Measurements from ENCODE around the gene UCK2.

The UCK2 gene

DNA sequence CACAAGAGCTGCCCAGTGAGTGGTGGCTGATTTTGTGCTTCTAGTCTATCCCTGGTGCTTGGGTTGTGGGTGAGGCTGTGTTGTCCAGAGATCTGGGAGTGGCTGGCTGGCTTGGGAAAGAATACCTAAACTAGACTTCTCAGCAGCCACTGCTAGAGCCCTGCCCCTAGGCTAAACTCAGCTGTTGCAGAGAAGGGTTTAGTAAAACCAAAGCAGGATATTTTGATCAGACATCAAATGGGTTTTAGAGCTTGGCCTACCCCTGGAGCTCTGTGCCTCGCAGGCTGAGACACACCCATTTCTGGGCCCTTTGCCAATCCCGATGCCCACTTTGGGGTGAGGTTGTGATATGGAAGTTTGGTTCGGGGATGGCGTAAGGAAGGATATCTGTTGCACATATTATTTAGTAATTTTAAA lies 88.5 kb downstream of the UCK2 start:
- no peak overlapping the region for H3K4me3 ChIP-seq (ENCODE audit: control insufficient read depth, low read depth, low read length)
- DNase-seq (ENCODE audit: low read depth), result no peak
- TF ChIP-seq, protein P1, sequence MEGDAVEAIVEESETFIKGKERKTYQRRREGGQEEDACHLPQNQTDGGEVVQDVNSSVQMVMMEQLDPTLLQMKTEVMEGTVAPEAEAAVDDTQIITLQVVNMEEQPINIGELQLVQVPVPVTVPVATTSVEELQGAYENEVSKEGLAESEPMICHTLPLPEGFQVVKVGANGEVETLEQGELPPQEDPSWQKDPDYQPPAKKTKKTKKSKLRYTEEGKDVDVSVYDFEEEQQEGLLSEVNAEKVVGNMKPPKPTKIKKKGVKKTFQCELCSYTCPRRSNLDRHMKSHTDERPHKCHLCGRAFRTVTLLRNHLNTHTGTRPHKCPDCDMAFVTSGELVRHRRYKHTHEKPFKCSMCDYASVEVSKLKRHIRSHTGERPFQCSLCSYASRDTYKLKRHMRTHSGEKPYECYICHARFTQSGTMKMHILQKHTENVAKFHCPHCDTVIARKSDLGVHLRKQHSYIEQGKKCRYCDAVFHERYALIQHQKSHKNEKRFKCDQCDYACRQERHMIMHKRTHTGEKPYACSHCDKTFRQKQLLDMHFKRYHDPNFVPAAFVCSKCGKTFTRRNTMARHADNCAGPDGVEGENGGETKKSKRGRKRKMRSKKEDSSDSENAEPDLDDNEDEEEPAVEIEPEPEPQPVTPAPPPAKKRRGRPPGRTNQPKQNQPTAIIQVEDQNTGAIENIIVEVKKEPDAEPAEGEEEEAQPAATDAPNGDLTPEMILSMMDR (conservative IDR thresholded peaks at IDR 0.05; ENCODE audit: control insufficient read depth, insufficient read depth, low read depth, low read length), result no peak

DNA sequence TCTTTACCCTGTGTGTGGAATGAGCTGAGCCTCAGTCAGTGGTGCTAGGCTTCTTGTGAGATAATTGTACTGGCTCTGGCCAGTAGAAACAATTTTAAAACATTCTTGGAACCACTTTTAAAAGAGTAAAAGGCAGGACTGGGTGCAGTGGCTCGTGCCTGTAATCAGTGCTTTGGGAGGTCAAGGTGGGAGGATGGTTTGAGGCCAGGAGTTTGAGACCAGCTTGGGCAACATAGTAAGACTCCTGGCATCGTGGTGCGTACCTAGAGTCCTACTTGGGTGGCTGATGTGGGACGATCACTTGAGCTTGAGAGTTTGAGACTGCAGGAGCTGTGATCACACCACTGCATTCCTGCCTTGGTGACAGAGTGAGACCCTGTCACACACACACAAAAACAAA lies 89.8 kb downstream of the UCK2 start:
- no peak overlapping the region for H3K4me3 ChIP-seq (ENCODE audit: control insufficient read depth, low read depth, low read length)
- TF ChIP-seq, protein P1 (conservative IDR thresholded peaks at IDR 0.05; ENCODE audit: control insufficient read depth, insufficient read depth, low read depth, low read length), result no peak
- DNase-seq (ENCODE audit: low read depth), result no peak

DNA sequence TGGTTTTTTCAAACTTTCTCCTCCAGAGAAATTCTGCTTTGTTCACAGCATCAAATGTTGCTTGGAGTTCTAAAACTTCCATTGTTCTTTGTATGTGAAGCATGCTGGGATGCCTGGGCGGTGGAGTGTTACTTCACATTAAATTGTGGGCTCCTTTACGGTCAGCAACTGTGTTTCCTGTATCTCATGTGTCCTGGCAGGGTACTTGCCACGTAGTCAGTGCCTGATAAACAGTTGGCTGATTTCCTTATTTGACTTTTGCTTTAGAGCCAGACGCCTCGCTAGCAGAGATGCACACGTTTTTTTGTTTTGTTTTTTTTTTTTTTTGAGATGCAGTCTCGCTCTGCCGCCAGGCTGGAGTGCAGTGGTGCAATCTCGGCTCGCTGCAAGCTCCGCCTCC lies 96.7 kb downstream of the UCK2 start:
- H3K4me3 ChIP-seq (ENCODE audit: control insufficient read depth, low read depth, low read length), result no peak overlapping the region
- TF ChIP-seq, protein P1 (conservative IDR thresholded peaks at IDR 0.05; ENCODE audit: control insufficient read depth, insufficient read depth, low read depth, low read length), result no peak
- DNase-seq (ENCODE audit: low read depth), result no peak

DNA sequence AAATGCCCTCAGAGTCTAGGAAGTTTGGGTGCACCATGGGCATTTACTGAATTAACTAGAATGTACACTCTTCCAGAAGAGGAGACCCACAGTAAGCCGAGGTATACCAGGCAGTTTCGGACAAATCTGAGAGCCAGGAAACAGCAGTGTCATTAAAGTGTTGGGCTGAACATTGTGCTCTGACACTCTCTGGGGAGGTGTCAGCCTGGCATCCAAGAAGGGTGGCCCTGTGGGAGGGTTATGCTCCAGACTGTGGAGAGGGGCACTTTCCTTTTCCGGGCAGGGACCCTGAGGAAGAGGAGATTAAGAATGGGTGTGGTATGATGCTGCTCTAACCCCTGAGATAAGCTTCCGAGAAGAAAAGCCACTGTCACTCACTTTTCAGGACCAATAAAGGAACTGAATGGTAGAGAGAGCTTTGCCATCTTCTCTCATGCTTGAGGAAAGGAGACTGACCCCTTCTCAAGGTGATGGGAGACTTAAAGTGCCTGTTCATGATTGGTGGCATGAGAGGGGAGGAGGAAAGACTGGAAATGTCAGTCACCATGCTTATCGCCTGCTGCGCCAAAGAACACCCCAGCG lies 98.2 kb downstream of the UCK2 start:
- TF ChIP-seq, protein P1 (conservative IDR thresholded peaks at IDR 0.05; ENCODE audit: control insufficient read depth, insufficient read depth, low read depth, low read length), result no peak
- DNase-seq (ENCODE audit: low read depth), result no peak
- H3K4me3 ChIP-seq (ENCODE audit: control insufficient read depth, low read depth, low read length), result no peak overlapping the region

DNA sequence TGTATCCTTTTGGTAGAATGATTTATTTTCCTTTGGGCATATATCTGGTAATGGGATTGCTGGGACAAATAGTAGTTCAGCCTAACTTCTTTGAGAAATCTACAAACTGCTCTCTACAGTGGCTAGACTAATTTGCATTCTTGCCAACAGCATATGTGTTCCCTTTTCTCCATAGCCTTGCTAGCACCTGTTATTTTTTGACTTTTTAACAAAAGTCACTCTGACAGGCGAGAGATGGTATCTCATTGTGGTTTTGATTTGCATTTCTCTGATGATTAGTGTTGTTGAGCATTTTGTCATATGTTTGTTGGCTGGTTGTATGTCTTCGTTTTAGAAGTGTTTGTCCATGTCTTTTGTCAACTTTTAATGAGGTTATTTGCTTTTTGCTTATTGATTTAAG lies 99.8 kb downstream of the UCK2 start:
- TF ChIP-seq, protein P1 (conservative IDR thresholded peaks at IDR 0.05; ENCODE audit: control insufficient read depth, insufficient read depth, low read depth, low read length), result no peak
- no peak overlapping the region for H3K4me3 ChIP-seq (ENCODE audit: control insufficient read depth, low read depth, low read length)
- DNase-seq (ENCODE audit: low read depth), result no peak

DNA sequence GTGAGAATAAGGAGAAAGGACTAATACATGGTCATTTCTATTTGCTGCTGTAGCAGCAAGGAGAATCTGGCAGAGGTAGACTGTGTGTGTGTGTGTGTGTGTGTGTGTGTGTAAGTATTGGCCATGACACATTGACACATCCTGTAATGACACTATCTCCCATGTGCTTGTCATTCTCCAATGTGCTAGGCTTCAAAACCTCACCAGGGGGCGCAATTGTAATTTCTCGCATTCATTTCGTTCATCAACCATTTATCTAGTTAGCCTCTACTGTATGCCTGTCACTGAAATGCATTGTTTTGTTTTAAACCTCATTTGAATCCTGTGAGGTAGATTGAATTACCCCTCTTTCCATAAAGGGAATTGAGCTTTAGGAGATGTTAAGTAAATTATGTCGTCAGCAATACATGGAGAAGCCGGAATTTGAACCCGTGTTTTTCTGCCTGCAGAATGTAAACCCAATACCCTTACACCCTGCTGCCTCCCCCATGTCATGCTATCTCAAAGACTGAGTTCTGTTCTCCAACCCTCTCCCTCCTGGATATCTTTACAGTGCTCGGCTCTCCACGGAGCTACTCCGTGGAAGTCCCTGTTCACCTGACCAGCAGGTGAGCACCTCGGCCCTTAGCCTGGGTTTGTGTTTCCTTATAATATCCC lies 100.8 kb downstream of the UCK2 start:
- DNase-seq (ENCODE audit: low read depth), result peak; percentile 77
- H3K4me3 ChIP-seq (ENCODE audit: control insufficient read depth, low read depth, low read length), result no peak overlapping the region
- TF ChIP-seq, protein P1 (conservative IDR thresholded peaks at IDR 0.05; ENCODE audit: control insufficient read depth, insufficient read depth, low read depth, low read length), result peak; percentile 78

Data from fibroblast of mammary gland (primary cell).